Suprapubic skin (tissue), 4 donors: ENCODE results near the gene CCDC144A. TPM values are rescaled to one million over a fixed set of nuclear protein-coding genes. Genes with fewer than 3 reads are reported as not detected.
"Not testable (repeated sequence)": the region's sequence is repeated elsewhere in the genome, so short reads cannot be mapped to it uniquely, and the experiment has no call there.

ENCODE experiments used
- DNase-seq, 2 donors: peaks; one replicate each; pipeline ENCODE4 v3.0.0-alpha.2; 2019; ENCODE audit warnings: low spot score in 2 of 2
- H3K27ac ChIP-seq: fragments of 200-600 bp; sonication (generic); one replicate; pipeline ENCODE4 v1.5.1; 2019
- H3K27me3 ChIP-seq: fragments of 200-600 bp; sonication (generic); one replicate; pipeline ENCODE4 v1.5.1; 2019
- H3K36me3 ChIP-seq: fragments of 200-600 bp; sonication (generic); one replicate; pipeline ENCODE4 v1.5.1; 2019
- H3K4me1 ChIP-seq: fragments of 200-600 bp; sonication (generic); one replicate; pipeline ENCODE4 v1.5.1; 2019
- H3K4me3 ChIP-seq: fragments of 200-600 bp; sonication (generic); one replicate; pipeline ENCODE4 v1.5.1; 2019; ENCODE audit warnings: mild to moderate bottlenecking
- H3K9me3 ChIP-seq: fragments of 200-600 bp; sonication (generic); one replicate; pipeline ENCODE4 v1.5.1; 2019
- POLR2A ChIP-seq, 2 donors: fragments of 450-650 bp; IDR thresholded peaks; one replicate each; pipeline ENCODE4 v1.6.1; 2017; ENCODE audit warnings: antibody characterized with exemption in 2 of 2, mild to moderate bottlenecking in 2 of 2, moderate library complexity in 2 of 2
- POLR2AphosphoS5 ChIP-seq, 3 donors: sonication (generic); formaldehyde crosslinking; IDR thresholded peaks; one replicate each; pipeline ENCODE4 v1.6.1; 2017; ENCODE audit warnings: antibody characterized with exemption in 3 of 3
- WGBS: methylation state at CpG from one replicate; pipeline ENCODE4 v1.1.5; 2018; 5-methylcytosine and 5-hydroxymethylcytosine counted together
- total RNA-seq, 4 donors: library from RNA; depleted of rRNA; stranded (reverse); fragments of >200 nt; gene quantifications; one replicate each; pipeline ENCODE4 v1.1.0, GENCODE V29; 2016
- TF ChIP-seq, protein P1 (sequence below), 2 donors: fragments of 200-600 bp in 1 of 2; fragments of 450-650 bp in 1 of 2; sonication (generic) in 1 of 2; IDR thresholded peaks; one replicate each; pipeline ENCODE4 v1.5.1; 2016 to 2019; ENCODE audit warnings: antibody characterized with exemption in 2 of 2, mild to moderate bottlenecking in 1 of 2, moderate library complexity in 1 of 2

The CCDC144A gene
- total RNA-seq, 4 donors from 2014 or later: 1.2 to 6.2 (median 2.6) TPM

GRCh38 chr17:16820979-16821543, 131.0 kb downstream of the CCDC144A start:
- H3K27me3 ChIP-seq: peaks cover 3% of the 10 kb centered on the region
- H3K27ac ChIP-seq: no peak overlapping the region
- TF ChIP-seq POLR2A (IDR thresholded peaks at IDR 0.05): no peak
- TF ChIP-seq POLR2AphosphoS5 (IDR thresholded peaks at IDR 0.05): no peak
- TF ChIP-seq, protein P1, sequence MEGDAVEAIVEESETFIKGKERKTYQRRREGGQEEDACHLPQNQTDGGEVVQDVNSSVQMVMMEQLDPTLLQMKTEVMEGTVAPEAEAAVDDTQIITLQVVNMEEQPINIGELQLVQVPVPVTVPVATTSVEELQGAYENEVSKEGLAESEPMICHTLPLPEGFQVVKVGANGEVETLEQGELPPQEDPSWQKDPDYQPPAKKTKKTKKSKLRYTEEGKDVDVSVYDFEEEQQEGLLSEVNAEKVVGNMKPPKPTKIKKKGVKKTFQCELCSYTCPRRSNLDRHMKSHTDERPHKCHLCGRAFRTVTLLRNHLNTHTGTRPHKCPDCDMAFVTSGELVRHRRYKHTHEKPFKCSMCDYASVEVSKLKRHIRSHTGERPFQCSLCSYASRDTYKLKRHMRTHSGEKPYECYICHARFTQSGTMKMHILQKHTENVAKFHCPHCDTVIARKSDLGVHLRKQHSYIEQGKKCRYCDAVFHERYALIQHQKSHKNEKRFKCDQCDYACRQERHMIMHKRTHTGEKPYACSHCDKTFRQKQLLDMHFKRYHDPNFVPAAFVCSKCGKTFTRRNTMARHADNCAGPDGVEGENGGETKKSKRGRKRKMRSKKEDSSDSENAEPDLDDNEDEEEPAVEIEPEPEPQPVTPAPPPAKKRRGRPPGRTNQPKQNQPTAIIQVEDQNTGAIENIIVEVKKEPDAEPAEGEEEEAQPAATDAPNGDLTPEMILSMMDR (IDR thresholded peaks at IDR 0.05): no peak
- no peaks in the 10 kb centered on the region for H3K9me3 ChIP-seq
- no peak for DNase-seq
- WGBS: 25% methylated on average over 3 of the region's 7 CpGs
- no peak overlapping the region for H3K4me3 ChIP-seq
- peaks cover 19% of the 10 kb centered on the region for H3K4me1 ChIP-seq
- no peaks in the 10 kb centered on the region for H3K36me3 ChIP-seq

GRCh38 chr17:16822133-16822532, 132.1 kb downstream of the CCDC144A start:
- not testable (repeated sequence) for H3K4me3 ChIP-seq, H3K36me3 ChIP-seq, H3K27me3 ChIP-seq, H3K9me3 ChIP-seq, H3K27ac ChIP-seq, DNase-seq
- H3K4me1 ChIP-seq: peaks cover 19% of the 10 kb centered on the region
- no CpG with 5 or more reads among the region's 17 CpGs for WGBS

DNA sequence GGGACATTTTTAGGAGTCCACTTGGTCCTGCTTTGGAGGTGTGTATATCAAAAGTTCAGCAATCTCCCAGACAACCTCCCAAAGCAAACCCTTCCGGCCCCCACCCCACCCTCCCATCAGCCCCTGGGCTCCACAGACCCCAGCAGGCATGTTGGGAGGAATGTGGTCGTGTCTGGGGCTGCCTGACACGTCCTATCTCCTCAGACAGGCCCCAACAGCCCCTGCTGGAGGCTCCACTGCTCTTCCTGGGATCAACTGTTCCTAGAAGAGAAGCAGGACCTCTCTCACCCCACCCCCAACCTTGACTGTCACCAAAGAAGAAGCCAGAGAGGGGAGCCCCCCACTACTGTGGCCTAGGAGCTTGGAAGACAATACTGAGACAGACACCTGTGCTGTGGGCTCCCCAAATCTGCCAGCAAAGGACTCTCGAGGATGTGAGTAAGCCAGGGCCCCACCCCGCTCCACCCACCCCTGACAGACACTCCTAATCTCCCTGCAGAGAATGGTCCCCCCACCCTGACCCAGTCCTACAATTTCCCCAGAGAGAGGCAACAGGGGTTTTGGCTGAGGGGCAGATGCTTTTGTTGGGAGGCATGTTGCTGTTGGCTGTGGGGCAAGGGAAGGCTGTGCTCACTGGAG, 133.8 kb downstream of the CCDC144A start:
- H3K9me3 ChIP-seq, H3K36me3 ChIP-seq, DNase-seq, H3K4me3 ChIP-seq, H3K27me3 ChIP-seq, H3K27ac ChIP-seq: not testable (repeated sequence)
- H3K4me1 ChIP-seq: peaks cover 19% of the 10 kb centered on the region
- WGBS: no CpG with 5 or more reads among the region's 5 CpGs

Other genes starting within 250 kb of the CCDC144A start
- under 1 TPM; 0.64 to 0.99 (median 0.90) TPM for gene LRRC75A, start 198.0 kb upstream of the CCDC144A start, total RNA-seq
- gene ZNF287, start 121.0 kb upstream of the CCDC144A start, total RNA-seq: 10 to 100 TPM in 1 of 4 donors, 1 to 10 TPM in 3; 4.3 to 11.7 (median 6.4) TPM
- 1 to 10 TPM; 2.7 to 5.8 (median 3.3) TPM for gene ZNF624, start 36.4 kb upstream of the CCDC144A start, total RNA-seq